Nucleus accumbens (tissue), 56 donors: ENCODE results near the gene BLTP3A.
"Not testable (repeated sequence)": the region's sequence is repeated elsewhere in the genome, so short reads cannot be mapped to it uniquely, and the experiment has no call there.

Experiments used
- DNase-seq, 56 donors: peaks; one replicate each; lab custom pipeline; 2025; lab: John Stamatoyannopoulos, UW

BLTP3A gene

GRCh38 chr6:34787152-34787551 is 4.7 kb upstream of the BLTP3A start:
- not testable (repeated sequence) for DNase-seq

DNA sequence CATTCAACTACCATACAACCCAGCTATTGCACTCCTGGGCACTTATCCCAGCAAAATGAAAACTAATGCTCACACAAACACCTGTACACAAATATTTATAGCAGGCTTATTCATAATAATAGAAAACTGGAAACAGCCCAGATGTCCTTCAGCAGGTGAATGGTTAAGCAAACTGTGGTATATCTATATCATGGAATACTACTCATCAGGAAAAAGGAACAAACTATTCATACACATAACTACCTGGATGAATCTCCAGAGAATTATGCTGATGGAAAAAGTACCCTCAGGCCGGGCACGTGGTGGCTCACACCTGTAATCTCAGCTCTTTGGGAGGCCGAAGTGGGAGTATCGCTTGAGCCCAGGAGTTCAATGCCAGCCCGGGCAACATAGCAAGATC is 3.8 kb upstream of the BLTP3A start:
- no peak for DNase-seq

DNA sequence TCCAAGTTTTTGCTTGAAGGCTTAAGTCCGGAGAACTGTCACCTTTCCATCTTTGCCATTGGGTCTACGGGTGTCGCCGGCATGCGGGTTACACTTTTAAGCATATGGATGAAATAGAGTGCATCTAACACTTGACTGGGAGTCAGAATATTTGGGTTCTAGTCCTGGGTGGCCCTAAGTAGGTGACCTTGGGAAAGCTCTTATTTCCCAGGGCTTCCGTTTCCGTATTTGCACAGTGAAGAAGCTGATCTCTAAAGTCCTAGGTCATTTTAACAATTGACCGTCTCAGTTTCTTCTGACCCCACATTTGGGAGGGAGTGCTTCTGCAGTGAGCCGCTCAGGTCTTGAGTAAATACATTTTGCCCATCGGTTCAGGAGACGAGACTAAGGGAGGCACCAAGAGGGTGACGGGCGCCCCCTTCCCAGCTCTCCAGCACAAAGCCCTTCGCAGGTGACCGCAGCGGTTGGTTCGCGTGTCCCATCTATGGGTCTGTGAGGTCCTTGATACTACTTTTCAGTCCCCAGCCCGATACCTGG is 651 bp upstream of the BLTP3A start:
- peak in 44 of 56 donors; percentile 11 to 74 (median 48) for DNase-seq

- DNase-seq: peak in 23 of 56 donors; percentile 0 to 54 (median 37)
Observed at GRCh38 chr6:34792605-34793500, 970 bp downstream of the BLTP3A start.

DNA sequence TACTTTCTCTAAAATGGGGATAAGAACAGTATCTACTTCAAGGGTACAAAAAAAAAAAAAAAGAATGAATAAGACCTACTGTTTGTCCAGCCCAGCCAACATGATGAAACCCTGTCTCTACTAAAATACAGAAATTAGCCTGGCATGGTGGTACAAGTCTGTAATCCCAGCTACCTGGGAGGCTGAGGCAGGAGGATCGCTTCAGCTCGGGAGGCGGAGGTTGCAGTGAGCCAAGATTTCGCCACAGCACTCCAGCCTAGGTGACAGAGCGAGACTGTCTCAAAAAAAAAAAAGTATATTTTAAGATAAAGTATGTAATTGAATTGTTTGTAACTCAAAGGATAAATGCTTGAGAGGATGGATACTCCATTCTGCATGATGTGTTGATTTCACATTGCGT is 2.0 kb downstream of the BLTP3A start:
- DNase-seq: no peak

DNA sequence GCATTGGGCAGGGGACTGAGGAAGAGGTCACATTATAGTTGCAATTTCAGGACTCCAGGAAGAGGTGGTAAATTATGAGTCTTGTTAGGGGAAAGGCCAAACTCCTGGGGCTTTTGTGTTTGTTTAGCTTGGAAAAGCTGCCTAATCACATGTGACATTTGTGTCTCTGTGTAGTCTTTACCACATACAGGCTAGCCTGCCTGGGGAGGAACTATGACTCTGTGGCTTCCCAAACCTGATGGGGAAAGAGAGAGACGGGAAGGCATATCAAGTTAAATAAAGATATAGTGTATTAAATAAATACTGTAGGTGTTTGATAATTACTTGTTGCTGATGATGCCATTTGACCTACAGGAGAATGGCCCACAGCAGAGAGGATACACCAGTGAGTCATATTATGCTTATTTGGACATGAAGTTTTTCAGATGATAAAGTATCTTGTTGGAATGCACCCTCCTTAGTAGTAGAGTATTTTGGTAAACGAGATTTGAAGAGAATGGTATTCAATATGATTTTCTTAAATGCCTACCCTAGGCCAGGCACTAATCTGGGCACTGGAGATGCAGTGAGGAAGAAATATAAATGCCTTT is 4.0 kb downstream of the BLTP3A start:
- no peak for DNase-seq

DNA sequence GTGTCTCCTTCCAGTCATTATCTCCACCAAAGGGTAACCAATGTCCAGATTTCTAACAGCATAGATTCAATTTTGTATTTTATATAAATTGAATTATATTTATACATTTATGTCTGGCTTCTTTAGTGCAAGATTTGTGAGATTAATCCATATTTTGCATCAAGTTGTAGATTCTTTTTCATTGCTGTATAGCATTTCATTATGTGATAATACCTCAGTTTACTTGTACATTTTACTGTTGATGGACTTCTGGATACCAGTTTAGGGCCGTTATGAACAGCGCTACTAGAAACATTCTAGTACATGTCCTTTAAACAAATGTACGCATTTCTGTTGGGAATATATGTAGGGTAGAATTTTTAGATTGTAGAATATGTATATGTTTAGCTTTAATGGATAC is 6.2 kb downstream of the BLTP3A start:
- DNase-seq: no peak

- no peak for DNase-seq
Observed at GRCh38 chr6:34799547-34799946, 7.7 kb downstream of the BLTP3A start.

DNA sequence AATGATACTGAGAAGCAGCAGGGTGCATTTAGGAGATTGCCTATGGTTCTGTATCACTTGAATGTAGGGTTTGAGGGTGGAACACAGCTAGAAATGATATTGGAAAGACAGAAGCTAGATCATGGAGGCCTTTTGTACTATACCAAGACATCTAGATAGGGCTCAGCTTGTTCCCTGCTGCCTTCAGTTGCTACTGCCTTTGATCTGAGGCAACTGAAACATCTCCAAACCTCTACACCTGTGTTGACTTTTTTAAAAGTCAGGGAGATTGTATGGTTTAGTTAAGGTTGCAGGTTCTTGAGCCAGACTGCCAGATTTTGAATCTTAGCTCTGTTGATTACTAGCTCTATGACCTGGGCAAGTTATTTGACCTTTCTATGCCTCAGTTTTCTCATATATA is 12.7 kb downstream of the BLTP3A start:
- no peak for DNase-seq

DNA sequence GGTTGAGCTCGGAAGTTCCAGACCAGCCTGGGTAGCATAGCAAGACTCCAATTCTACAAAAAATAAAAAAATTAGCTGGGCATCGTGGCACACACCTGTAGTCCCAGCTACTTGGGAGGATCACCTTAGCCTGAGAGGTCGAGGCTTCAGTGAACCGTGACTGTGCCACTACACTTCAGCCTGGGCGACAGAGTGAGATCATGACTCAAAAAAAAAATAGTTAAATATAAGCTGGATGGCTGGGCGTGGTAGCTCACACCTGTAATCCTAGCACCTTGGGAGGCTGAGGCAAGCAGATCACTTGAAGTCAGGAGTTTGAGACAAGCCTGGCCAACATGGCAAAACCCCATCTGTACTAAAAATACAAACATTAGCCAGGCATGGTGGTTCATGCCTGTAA is 13.2 kb downstream of the BLTP3A start:
- DNase-seq: not testable (repeated sequence)

- no peak for DNase-seq
Observed at GRCh38 chr6:34806738-34807453, 15.0 kb downstream of the BLTP3A start.

- not testable (repeated sequence) for DNase-seq
Observed at GRCh38 chr6:34808473-34808872, 16.6 kb downstream of the BLTP3A start.

- DNase-seq: not testable (repeated sequence)
Observed at GRCh38 chr6:34809419-34809818, 17.5 kb downstream of the BLTP3A start.

- no peak for DNase-seq
Observed at GRCh38 chr6:34810017-34810882, 18.4 kb downstream of the BLTP3A start.

DNA sequence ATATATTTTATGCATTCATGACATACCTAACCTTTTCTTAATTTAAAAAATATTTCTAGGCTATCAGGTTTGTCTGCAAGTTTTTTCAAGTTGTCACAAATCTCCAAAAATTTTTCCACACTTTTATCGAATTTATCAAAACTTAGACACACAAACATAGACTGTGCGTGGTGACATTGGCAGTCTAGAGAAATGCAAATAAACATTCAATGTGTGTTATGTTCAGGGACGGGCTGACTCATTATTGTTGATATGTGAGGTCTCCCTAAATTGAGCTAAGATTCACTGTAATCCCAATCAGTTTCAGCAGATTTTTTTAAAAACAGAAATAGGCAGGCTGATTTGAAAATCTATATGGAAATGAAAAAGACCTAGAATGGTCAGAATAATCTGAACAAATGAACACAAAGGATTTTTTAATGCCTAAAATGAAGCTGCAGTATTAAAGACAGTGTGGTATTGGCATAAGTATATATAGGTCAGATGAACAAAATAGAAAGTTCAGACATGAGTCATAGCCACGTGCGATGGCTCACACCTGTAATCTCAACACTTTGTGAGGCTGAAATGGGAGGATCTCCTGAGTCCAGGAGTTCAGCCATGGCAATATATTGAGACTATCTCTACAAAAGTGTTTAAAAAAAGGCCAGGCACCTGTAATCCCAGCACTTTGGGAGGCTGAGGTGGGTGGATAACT is 19.2 kb downstream of the BLTP3A start:
- no peak for DNase-seq

GRCh38 chr6:34813028-34813713 is 21.3 kb downstream of the BLTP3A start:
- no peak for DNase-seq

DNA sequence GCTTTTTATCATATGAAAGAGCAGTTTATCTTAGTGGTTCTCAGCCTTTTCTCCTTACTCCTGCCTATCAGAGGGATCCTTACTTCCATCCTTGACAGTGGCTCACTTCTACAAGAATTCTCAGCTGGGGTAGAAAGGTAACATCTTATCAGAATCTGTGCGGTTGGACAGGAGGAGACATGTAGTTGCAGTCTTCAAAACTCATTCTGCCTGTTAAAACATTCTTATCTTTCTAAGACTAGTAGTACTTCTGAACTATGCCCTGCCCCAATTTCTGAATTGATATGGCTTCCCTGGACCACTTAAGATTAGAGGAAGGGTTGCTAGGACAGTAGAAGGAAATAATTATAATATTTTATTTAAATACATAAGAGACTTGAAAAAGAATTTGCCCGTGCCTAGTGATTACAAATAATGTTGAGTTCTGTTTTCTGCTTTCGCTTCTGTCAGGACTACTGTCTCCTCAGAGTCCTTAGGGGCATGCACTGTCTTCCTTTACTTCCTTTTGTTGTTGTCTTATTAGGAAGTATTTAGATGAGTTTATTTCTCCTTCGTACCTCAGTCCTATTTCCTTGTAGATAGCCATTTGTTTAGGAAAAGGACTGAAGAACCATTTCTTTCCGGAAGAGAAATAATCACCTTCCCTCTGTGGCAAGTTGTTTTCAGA is 24.9 kb downstream of the BLTP3A start:
- no peak for DNase-seq

- no peak for DNase-seq
Observed at GRCh38 chr6:34817446-34817845, 25.6 kb downstream of the BLTP3A start.
